B cell (primary cell): ENCODE results near the gene PCDH7.

Experiments
- CTCF ChIP-seq: fragments of 200-600 bp; IDR thresholded peaks from one replicate; pipeline ENCODE4 v1.8.0; 2022; ENCODE audit warnings: antibody characterized with exemption, mild to moderate bottlenecking
- EZH2 ChIP-seq: IDR thresholded peaks from 2 replicates; pipeline ENCODE4 v1.6.1; 2012; ENCODE audit warnings: borderline replicate concordance, low read depth, mild to moderate bottlenecking, moderate library complexity, low read length; ENCODE audit not compliant: insufficient read depth, poor library complexity, severe bottlenecking

GRCh38 chr4:30744957-30745640 is 24.9 kb downstream of the PCDH7 start:
- TF ChIP-seq CTCF (no peak), EZH2 (no peak)
